ENCODE results near the gene NTNG2. TPM values are rescaled to one million over a fixed set of nuclear protein-coding genes. Genes with fewer than 3 reads are reported as not detected.

Gene NTNG2
- total RNA-seq, 1 donor from 2014 or later, result 0.58 TPM

- DNase-seq (ENCODE audit: extremely low read depth, low read depth, low spot score), result no peak
Observed at GRCh38 chr9:132168851-132169250, 7.0 kb downstream of the NTNG2 start.

GRCh38 chr9:132169672-132170392, 8.0 kb downstream of the NTNG2 start:
- DNase-seq (ENCODE audit: extremely low read depth, low read depth, low spot score), result no peak

GRCh38 chr9:132171702-132172101, 9.8 kb downstream of the NTNG2 start:
- no peak for DNase-seq (ENCODE audit: extremely low read depth, low read depth, low spot score)

GRCh38 chr9:132172185-132172584, 10.3 kb downstream of the NTNG2 start:
- DNase-seq (ENCODE audit: extremely low read depth, low read depth, low spot score), result no peak

DNA sequence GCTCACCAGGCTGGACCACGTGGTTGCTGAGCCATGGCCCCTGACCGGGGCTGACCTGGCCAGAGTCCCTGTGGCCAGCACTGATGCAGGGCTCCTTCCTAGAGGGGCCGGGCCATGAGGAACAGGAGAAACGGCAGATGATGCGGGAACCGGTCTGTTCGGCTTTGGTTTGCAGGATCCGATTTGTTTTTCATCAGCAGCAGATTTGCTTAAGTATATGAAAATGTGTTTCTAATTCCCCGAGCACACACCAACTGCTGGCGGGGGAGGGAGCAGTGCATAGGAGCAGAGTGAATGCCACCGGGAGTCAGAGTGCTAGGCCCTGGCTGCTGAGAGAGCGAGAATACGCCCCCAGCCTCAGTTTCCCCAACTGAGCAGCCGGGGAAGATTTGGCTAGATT, 13.6 kb downstream of the NTNG2 start:
- no peak for DNase-seq (ENCODE audit: extremely low read depth, low read depth, low spot score)

DNA sequence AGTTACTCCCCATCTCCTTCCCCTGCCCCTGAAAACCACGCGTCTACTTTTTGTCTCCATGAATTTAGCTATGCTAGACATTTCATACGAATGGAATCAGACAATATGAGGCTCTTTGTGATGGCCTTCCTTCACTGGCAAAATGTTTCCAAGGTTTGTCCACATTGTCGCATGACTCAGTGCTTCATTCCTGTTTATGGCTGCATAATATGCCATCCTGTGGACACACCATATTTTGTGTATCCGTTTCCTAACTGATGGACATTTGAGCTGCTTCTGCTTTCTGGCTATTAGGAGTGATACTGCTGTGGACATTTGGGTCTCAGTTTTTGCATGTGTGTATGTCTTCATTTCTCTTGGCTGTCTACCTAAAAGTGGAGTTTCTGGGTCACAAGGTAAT, 14.5 kb downstream of the NTNG2 start:
- DNase-seq (ENCODE audit: extremely low read depth, low read depth, low spot score), result no peak

DNA sequence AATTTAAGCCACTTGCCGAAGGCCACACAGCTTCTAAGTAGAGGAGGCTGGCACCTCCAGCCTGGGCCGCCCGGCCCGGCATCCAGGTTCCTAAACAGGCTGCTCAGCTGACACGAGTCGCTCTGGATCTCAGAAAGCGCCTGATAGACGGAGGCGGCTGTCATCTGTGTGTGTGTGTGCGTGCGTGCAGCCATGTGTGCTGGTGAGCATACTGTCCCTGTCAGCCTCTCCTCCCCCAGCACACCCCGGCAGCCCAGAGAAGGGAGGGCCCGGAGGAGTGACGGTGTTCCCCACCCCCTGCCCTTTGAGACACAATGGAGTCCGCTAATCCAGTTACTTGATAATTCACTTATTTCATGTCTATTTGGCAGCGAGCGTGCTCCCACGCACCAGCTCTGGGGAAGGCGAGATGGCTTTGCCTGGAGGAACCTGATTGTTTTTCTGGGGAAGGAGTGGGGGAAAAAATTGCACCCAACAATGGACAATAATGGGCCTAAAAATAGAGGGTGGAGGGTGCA, 20.0 kb downstream of the NTNG2 start:
- DNase-seq (ENCODE audit: extremely low read depth, low read depth, low spot score), result no peak

- DNase-seq (ENCODE audit: extremely low read depth, low read depth, low spot score), result no peak
Observed at GRCh38 chr9:132182314-132183091, 20.6 kb downstream of the NTNG2 start.

GRCh38 chr9:132183134-132183533, 21.3 kb downstream of the NTNG2 start:
- no peak for DNase-seq (ENCODE audit: extremely low read depth, low read depth, low spot score)

- DNase-seq (ENCODE audit: extremely low read depth, low read depth, low spot score), result no peak
Observed at GRCh38 chr9:132183715-132184114, 21.9 kb downstream of the NTNG2 start.

GRCh38 chr9:132184124-132184523, 22.3 kb downstream of the NTNG2 start:
- no peak for DNase-seq (ENCODE audit: extremely low read depth, low read depth, low spot score)

DNA sequence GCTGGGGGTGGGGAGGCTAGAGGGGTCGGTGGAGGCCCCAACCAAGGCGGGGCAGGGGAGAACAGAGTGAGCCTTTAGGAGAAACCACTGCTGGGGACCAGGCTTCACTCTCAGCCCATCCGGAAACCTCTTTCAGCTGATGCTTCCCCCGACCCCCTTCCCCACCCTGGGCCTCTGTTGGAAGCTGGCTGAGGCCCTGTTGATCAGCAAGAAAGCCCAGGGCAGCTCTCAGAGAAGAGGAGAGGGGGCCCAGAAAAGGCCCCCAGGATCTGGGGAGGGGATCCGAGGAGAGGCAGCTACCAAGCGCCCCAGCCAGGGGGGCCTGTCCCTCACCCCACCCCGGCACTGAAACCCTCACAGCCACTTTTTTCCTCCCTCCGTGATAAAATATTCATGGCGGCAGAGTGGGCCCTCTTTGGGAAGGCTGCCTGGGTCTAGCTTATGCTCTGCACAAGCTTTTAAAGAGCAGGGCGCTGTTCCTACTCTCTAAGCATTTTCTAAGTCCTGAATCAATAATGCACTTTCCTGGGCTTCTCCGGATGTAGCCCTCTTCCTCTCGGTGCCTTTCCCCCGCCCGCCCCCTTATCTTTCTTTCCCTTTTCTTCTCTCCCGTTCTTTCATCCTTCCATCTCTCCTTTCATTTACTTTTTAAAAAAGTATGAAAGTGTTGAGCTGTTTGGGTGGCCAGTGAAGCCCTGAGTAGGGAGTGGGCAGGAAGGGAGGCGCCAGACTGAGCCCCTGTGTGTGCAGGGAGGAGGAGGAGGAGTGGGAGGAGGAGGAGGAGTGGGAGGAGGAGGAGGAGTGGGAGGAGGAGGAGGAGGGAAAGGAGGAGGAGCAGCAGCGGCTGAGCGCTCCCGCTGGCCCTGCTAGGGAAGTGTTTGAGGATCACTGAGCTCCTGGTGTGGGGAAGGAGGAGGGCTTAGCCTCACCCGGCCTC, 23.5 kb downstream of the NTNG2 start:
- no peak for DNase-seq (ENCODE audit: extremely low read depth, low read depth, low spot score)

- DNase-seq (ENCODE audit: extremely low read depth, low read depth, low spot score), result no peak
Observed at GRCh38 chr9:132187121-132187620, 25.3 kb downstream of the NTNG2 start.

DNA sequence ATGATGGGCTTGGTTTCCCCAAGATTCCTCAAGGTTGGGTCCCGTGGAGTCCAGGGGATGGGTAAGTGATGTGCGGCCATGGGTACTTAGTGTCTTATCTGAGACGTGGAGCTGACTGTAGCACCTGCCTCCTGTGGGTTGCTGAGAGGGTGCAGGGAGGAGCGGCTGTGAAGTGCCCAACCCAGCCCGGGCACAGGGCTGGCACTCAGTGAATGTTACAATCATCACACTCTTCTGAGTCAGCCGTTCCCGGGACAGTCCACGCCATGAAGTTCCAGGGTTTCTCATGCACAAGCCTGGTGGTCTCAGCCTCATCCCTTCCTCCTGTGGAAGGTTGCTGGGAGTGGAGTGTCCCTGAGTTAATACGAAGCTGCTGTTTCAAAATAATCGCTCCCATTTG, 29.1 kb downstream of the NTNG2 start:
- no peak for DNase-seq (ENCODE audit: extremely low read depth, low read depth, low spot score)

- DNase-seq (ENCODE audit: extremely low read depth, low read depth, low spot score), result no peak
Observed at GRCh38 chr9:132192728-132193127, 30.9 kb downstream of the NTNG2 start.

- DNase-seq (ENCODE audit: extremely low read depth, low read depth, low spot score), result no peak
Observed at GRCh38 chr9:132193227-132194124, 31.6 kb downstream of the NTNG2 start.

- no peak for DNase-seq (ENCODE audit: extremely low read depth, low read depth, low spot score)
Observed at GRCh38 chr9:132194508-132194907, 32.6 kb downstream of the NTNG2 start.

- DNase-seq (ENCODE audit: extremely low read depth, low read depth, low spot score), result no peak
Observed at GRCh38 chr9:132197315-132197714, 35.5 kb downstream of the NTNG2 start.

DNA sequence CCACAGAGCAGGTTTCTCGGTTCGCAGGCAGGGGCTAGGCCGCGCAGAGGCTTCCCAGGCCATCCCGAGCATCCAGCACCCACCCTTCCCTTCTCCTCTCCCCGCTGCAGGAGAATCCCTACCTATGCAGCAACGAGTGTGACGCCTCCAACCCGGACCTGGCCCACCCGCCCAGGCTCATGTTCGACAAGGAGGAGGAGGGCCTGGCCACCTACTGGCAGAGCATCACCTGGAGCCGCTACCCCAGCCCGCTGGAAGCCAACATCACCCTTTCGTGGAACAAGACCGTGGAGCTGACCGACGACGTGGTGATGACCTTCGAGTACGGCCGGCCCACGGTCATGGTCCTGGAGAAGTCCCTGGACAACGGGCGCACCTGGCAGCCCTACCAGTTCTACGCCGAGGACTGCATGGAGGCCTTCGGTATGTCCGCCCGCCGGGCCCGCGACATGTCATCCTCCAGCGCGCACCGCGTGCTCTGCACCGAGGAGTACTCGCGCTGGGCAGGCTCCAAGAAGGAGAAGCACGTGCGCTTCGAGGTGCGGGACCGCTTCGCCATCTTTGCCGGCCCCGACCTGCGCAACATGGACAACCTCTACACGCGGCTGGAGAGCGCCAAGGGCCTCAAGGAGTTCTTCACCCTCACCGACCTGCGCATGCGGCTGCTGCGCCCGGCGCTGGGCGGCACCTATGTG, 36.1 kb downstream of the NTNG2 start:
- no peak for DNase-seq (ENCODE audit: extremely low read depth, low read depth, low spot score)

Measured in glomerular endothelial cell (primary cell).